Body of pancreas (tissue), 4 donors: Measurements from ENCODE around the gene COL4A4. TPM values are rescaled to one million over a fixed set of nuclear protein-coding genes. Genes with fewer than 3 reads are reported as not detected.
A peak's percentile ranks its signal among the peaks of the same experiment; 100 is the strongest.

Experiments used
- ATAC-seq: fragments of 150-250 bp; one replicate; pipeline ENCODE4 v1.9.1; 2016
- DNase-seq, 4 donors: peaks; one replicate each; pipeline ENCODE4 v3.0.0-alpha.2; 2019
- H3K27ac ChIP-seq, 4 donors: fragments of 200-600 bp; sonication (generic); 1 replicate in 3 of 4; 2 replicates in 1 of 4; pipeline versions ENCODE4 v1.5.1 to v1.6.1; 2016 to 2019; ENCODE audit warnings: mild to moderate bottlenecking in 1 of 4, mixed read lengths in 1 of 4, moderate library complexity in 1 of 4
- H3K27me3 ChIP-seq, 2 donors: fragments of 200-600 bp; sonication (generic); one replicate each; pipeline ENCODE4 v1.6.0; 2016; ENCODE audit warnings: mild to moderate bottlenecking in 1 of 2
- H3K36me3 ChIP-seq, 2 donors: fragments of 200-600 bp; sonication (generic); replicated peaks in 1 of 2; 2 replicates each; pipeline ENCODE4 v1.5.1; 2016; ENCODE audit warnings: low read depth in 2 of 2; ENCODE audit not compliant: insufficient read depth in 1 of 2
- H3K4me1 ChIP-seq: fragments of 200-600 bp; sonication (generic); one replicate; pipeline ENCODE4 v1.6.0; 2016
- H3K4me3 ChIP-seq, 2 donors: fragments of 200-600 bp; sonication (generic); 1 replicate in 1 of 2; 2 replicates in 1 of 2; pipeline ENCODE4 v1.5.1; 2016 to 2019
- H3K9me3 ChIP-seq, 3 donors: fragments of 200-600 bp; sonication (generic); 1 replicate in 2 of 3; 2 replicates in 1 of 3; pipeline ENCODE4 v1.5.1; 2016
- CTCF ChIP-seq, 7 experiments: fragments of 450-650 bp in 4 of 7; fragments of 200-600 bp in 3 of 7; sonication (generic) in 3 of 7; IDR thresholded peaks; one replicate each; pipeline ENCODE4 v1.5.1; 2016 to 2019; ENCODE audit warnings: antibody characterized with exemption in 7 of 7
- POLR2A ChIP-seq, 3 donors: fragments of 450-650 bp; IDR thresholded peaks; one replicate each; pipeline ENCODE4 v1.6.1; 2016; ENCODE audit warnings: antibody characterized with exemption in 3 of 3, mild to moderate bottlenecking in 2 of 3
- WGBS, 2 donors: methylation state at CpG; one replicate each; pipeline ENCODE4 v1.1.5; 2017; 5-methylcytosine and 5-hydroxymethylcytosine counted together
- intact Hi-C: fragments of 100-400 bp; cut with DNase I; formaldehyde crosslinking; loops from one replicate; pipeline ENCODE4 v1.15.1; 2023
- total RNA-seq, 2 donors: library from RNA; depleted of rRNA; stranded (reverse); fragments of >200 nt; gene quantifications; one replicate each; pipeline ENCODE4 v1.1.0, GENCODE V29; 2016

COL4A4 gene
- total RNA-seq, 2 donors from 2014 or later, result 2.3 to 10.5 TPM

GRCh38 chr2:227191367-227191766, 27.4 kb upstream of the COL4A4 start:
- Histone ChIP-seq H3K27ac (no peak overlapping the region), H3K36me3 (no peaks in the 10 kb centered on the region), H3K27me3 (no peaks in the 10 kb centered on the region), H3K4me3 (no peak overlapping the region), H3K9me3 (no peaks in the 10 kb centered on the region), H3K4me1 (no peaks in the 10 kb centered on the region)
- WGBS, 2 donors, result 69 to 71% methylated on average over 3 of the region's 3 CpGs
- ATAC-seq (no peak), DNase-seq (no peak)
- intact Hi-C loops, result no loop called here
- TF ChIP-seq POLR2A (IDR thresholded peaks at IDR 0.05), result no peak
- TF ChIP-seq CTCF (IDR thresholded peaks at IDR 0.05), result no peak

- no peak overlapping the region for H3K4me3 ChIP-seq
- no peaks in the 10 kb centered on the region for H3K27me3 ChIP-seq
- H3K36me3 ChIP-seq, result no peaks in the 10 kb centered on the region
- no peaks in the 10 kb centered on the region for H3K4me1 ChIP-seq
- intact Hi-C loops, result no loop called here
- H3K9me3 ChIP-seq, result no peaks in the 10 kb centered on the region
- TF ChIP-seq POLR2A (IDR thresholded peaks at IDR 0.05) (no peak), CTCF (IDR thresholded peaks at IDR 0.05) (no peak)
- peak in 1 of 4 donors; percentile 14 for DNase-seq
- no peak for ATAC-seq
- WGBS, 2 donors, result 71 to 80% methylated on average over 6 of the region's 6 CpGs
- H3K27ac ChIP-seq, result no peak overlapping the region
Observed at GRCh38 chr2:227188292-227188691, 24.3 kb upstream of the COL4A4 start.

GRCh38 chr2:227186751-227187150, 22.7 kb upstream of the COL4A4 start:
- no peaks in the 10 kb centered on the region for H3K9me3 ChIP-seq
- 39 to 50% methylated on average over 1 of the region's 1 CpG for WGBS, 2 donors
- no peak for DNase-seq
- no peak overlapping the region for H3K27ac ChIP-seq
- intact Hi-C loops, result no loop called here
- H3K4me3 ChIP-seq, result no peak overlapping the region
- TF ChIP-seq POLR2A (IDR thresholded peaks at IDR 0.05), result no peak
- TF ChIP-seq CTCF (IDR thresholded peaks at IDR 0.05), result no peak
- H3K27me3 ChIP-seq, result no peaks in the 10 kb centered on the region
- no peak for ATAC-seq
- H3K36me3 ChIP-seq, result no peaks in the 10 kb centered on the region
- H3K4me1 ChIP-seq, result peaks cover 5% of the 10 kb centered on the region

- 82 to 87% methylated on average over 6 of the region's 6 CpGs for WGBS, 2 donors
- TF ChIP-seq POLR2A (IDR thresholded peaks at IDR 0.05), result no peak
- no peak for TF ChIP-seq CTCF (IDR thresholded peaks at IDR 0.05)
- Histone ChIP-seq H3K27me3 (no peaks in the 10 kb centered on the region), H3K36me3 (no peaks in the 10 kb centered on the region), H3K4me3 (no peak overlapping the region), H3K27ac (no peak overlapping the region), H3K9me3 (no peaks in the 10 kb centered on the region), H3K4me1 (peaks cover 5% of the 10 kb centered on the region)
- DNase-seq, result no peak
- ATAC-seq, result no peak
- intact Hi-C loops, result no loop called here
Observed at GRCh38 chr2:227185615-227186232, 21.7 kb upstream of the COL4A4 start.

GRCh38 chr2:227183657-227184367, 19.8 kb upstream of the COL4A4 start:
- Histone ChIP-seq H3K36me3 (no peaks in the 10 kb centered on the region), H3K4me3 (no peak overlapping the region), H3K9me3 (no peaks in the 10 kb centered on the region), H3K4me1 (peaks cover 11% of the 10 kb centered on the region), H3K27ac (no peak overlapping the region), H3K27me3 (no peaks in the 10 kb centered on the region)
- DNase-seq (no peak), ATAC-seq (no peak)
- intact Hi-C loops, result no loop called here
- no peak for TF ChIP-seq POLR2A (IDR thresholded peaks at IDR 0.05)
- TF ChIP-seq CTCF (IDR thresholded peaks at IDR 0.05), result no peak
- WGBS, 2 donors, result 55 to 67% methylated on average over 2 of the region's 2 CpGs
